BLaER1 treated with 17β-estradiol and CSF1 and Interleukin-3, amounts not matched to agents 10 nM and 100 nM (cell line): ENCODE data around the gene SART3.
"Not testable (repeated sequence)": the region's sequence is repeated elsewhere in the genome, so short reads cannot be mapped to it uniquely, and the experiment has no call there.

Source experiments
- H3K27ac ChIP-seq, 11 experiments: shearing (Covaris generic); formaldehyde crosslinking; 2 replicates each; pipeline ENCODE4 v1.8.1; 2022
- H3K27me3 ChIP-seq, 11 experiments: shearing (Covaris generic); formaldehyde crosslinking; 2 replicates each; pipeline ENCODE4 v1.8.1; 2022
- H3K36me3 ChIP-seq, 11 experiments: shearing (Covaris generic); formaldehyde crosslinking; 2 replicates each; pipeline ENCODE4 v1.8.1; 2022
- H3K4me1 ChIP-seq, 10 experiments: shearing (Covaris generic); formaldehyde crosslinking; 2 replicates each; pipeline ENCODE4 v1.8.1; 2022
- H3K4me2 ChIP-seq, 11 experiments: shearing (Covaris generic); formaldehyde crosslinking; 2 replicates each; pipeline ENCODE4 v1.8.1; 2022
- H3K4me3 ChIP-seq, 10 experiments: shearing (Covaris generic); formaldehyde crosslinking; 2 replicates each; pipeline ENCODE4 v1.8.1; 2022
- H3K9ac ChIP-seq, 11 experiments: shearing (Covaris generic); formaldehyde crosslinking; 2 replicates each; pipeline ENCODE4 v1.8.1; 2022
- H3K9me3 ChIP-seq, 11 experiments: shearing (Covaris generic); formaldehyde crosslinking; replicated peaks in 1 of 11; 2 replicates each; pipeline ENCODE4 v1.8.1; 2022
- H4K20me1 ChIP-seq, 11 experiments: shearing (Covaris generic); formaldehyde crosslinking; 2 replicates each; pipeline ENCODE4 v1.8.1; 2022
- Cebpa-rat ChIP-seq, 11 experiments: shearing (Covaris generic); IDR thresholded peaks; 2 replicates each; pipeline ENCODE4 v1.8.1; 2022

SART3 gene

DNA sequence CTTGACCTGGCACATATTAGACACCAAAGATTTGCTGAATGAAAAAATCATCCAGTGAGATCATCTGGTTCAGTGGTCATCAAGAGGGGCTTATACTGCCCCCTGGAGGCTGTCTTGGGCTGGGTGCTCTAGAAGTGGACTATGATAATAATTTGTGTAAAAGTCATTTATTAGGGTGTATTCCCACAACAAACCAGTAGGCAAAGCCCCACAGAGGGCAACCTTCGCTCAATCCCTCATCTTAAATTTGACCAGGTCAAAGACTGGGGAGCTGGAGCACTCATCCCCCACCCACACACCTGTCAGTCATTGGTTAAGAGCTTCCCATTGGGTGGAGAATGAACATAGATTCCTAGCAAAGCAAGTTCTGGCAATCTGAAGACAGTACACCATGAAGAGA is 65.9 kb downstream of the SART3 start:
- no peaks in the 10 kb centered on the region for H3K9me3 ChIP-seq
- no peak for TF ChIP-seq Cebpa-rat (IDR thresholded peaks at IDR 0.05)
- no peak overlapping the region for H3K27ac ChIP-seq
- no peaks in the 10 kb centered on the region for H3K36me3 ChIP-seq
- no peak overlapping the region for H3K9ac ChIP-seq
- H3K27me3 ChIP-seq, result no peaks in the 10 kb centered on the region
- no peaks in the 10 kb centered on the region for H3K4me1 ChIP-seq
- H3K4me3 ChIP-seq, result no peak overlapping the region
- H3K4me2 ChIP-seq, result no peak overlapping the region
- no peaks in the 10 kb centered on the region for H4K20me1 ChIP-seq

DNA sequence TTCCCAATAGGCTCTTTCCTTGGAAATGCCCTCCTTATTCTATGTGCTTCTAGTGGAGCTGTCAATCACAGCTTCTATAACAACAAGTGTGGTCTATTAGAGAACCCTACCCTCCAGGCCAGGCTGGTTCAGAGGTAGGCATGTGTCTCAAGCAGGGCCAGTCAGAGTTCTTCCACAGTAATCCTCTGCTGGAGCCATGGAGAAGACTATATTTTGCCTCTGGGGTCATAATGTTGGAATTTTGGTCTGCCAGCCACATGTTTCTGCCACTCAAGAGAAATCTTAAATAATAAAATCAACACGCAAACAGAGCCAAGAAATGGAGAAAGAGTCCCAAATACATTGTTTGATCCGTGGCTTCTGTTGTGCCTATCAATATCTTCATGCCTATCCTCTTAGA is 69.7 kb downstream of the SART3 start:
- TF ChIP-seq Cebpa-rat (IDR thresholded peaks at IDR 0.05), result no peak
- Histone ChIP-seq H3K4me3 (no peak overlapping the region), H3K27ac (no peak overlapping the region), H3K4me1 (no peaks in the 10 kb centered on the region), H3K4me2 (no peak overlapping the region), H3K9me3 (peaks cover 9 to 13% (median 10%) of the 10 kb centered on the region in 11 experiments; a peak in 21 of 22 replicates), H3K27me3 (no peaks in the 10 kb centered on the region), H3K36me3 (no peaks in the 10 kb centered on the region), H4K20me1 (no peaks in the 10 kb centered on the region), H3K9ac (no peak overlapping the region)

DNA sequence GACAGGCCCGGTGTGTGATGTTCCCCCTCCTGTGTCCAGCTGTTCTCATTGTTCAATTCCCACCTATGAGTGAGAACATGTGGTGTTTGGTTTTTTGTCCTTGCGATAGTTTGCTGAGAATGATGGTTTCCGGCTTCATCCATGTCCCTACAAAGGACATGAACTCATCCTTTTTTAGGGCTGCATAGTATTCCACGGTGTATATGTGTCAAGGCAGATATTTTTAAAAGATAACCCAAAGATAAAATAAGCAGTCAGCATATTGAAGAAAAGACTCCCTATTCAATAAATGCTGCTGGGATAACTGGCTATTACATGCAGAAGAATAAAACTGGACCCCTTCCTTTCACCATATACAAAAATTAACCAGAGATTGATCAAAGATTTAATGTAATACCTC is 73.9 kb downstream of the SART3 start:
- H3K4me2 ChIP-seq, H3K9ac ChIP-seq, H3K4me3 ChIP-seq, H3K4me1 ChIP-seq, H3K36me3 ChIP-seq, H3K27me3 ChIP-seq, H4K20me1 ChIP-seq, H3K27ac ChIP-seq: not testable (repeated sequence)
- peaks cover 9 to 17% (median 10%) of the 10 kb centered on the region in 11 experiments; a peak in 21 of 22 replicates for H3K9me3 ChIP-seq

DNA sequence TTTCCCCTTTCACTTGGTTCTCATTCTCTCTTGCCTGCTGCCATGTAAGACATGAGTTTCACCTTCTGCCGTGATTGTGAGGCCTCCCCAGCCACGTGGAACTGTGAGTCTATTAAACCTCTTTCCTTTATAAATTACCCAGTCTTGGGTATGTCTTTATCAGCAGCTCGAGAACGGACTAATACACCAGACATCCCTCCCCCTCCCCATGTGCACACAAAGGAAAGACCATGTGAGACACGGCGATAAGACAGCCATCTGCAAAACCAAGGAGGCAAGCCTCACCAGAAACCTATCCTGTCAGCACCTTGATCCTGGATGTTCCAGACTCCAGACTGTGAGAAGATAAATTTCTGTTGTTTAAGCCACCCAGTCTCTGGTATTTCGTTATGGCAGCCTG is 75.6 kb downstream of the SART3 start:
- H4K20me1 ChIP-seq, H3K27ac ChIP-seq, H3K4me2 ChIP-seq, H3K9ac ChIP-seq, H3K4me1 ChIP-seq, H3K4me3 ChIP-seq, H3K27me3 ChIP-seq, H3K36me3 ChIP-seq: not testable (repeated sequence)
- H3K9me3 ChIP-seq, result peaks cover 9 to 17% (median 10%) of the 10 kb centered on the region in 11 experiments; a peak in 21 of 22 replicates

DNA sequence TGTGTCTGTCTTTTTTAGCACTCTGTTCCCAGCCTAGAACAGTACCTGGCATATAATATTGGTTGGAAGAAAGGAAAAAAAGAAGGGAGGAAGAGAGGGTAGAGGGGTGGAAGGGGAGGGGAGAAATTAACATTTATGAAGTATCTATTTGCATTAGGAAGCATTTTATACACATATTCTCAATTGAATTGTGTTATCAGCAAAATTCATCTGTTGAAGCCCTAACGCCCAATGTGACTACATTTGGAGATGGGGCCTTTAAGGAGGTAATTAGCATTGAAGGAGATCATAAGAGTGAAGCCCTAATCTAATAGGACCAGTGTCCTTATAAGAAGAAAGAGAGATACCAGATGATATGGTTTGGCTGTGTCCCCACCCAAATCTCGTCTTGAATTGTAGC is 76.1 kb downstream of the SART3 start:
- Histone ChIP-seq H3K4me1 (0 out of 20 replicates have a peak, but pooled peaks cover 0 to 5% (median 0%) of the 10 kb centered on the region in 10 experiments), H3K9me3 (peaks cover 9 to 17% (median 10%) of the 10 kb centered on the region in 11 experiments; a peak in 21 of 22 replicates), H3K27ac (no peak overlapping the region), H3K4me3 (no peak overlapping the region), H4K20me1 (no peaks in the 10 kb centered on the region), H3K4me2 (no peak overlapping the region), H3K27me3 (no peaks in the 10 kb centered on the region), H3K36me3 (no peaks in the 10 kb centered on the region), H3K9ac (no peak overlapping the region)
- no peak for TF ChIP-seq Cebpa-rat (IDR thresholded peaks at IDR 0.05)

DNA sequence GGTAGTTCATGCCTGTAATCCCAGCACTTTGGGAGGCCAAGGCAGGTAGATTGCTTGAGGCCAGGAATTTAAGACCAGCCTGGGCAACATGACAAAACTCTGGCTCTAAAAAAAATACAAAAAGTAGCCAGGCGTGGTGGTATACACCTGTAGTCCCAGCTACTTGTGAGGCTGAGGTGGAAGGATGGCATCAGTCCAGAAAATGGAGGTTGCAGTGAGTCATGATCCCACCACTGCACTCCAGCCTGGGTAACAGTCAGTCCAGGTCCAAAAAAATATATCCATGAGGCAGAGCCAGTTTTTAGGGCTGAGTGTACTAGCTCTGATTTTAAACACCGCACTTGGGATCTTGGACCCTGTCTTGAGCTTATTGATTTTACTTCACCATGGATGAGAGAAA is 76.5 kb downstream of the SART3 start:
- Histone ChIP-seq H3K4me1 (0 out of 20 replicates have a peak, but pooled peaks cover 0 to 5% (median 0%) of the 10 kb centered on the region in 10 experiments), H3K4me2 (no peak overlapping the region), H3K27me3 (no peaks in the 10 kb centered on the region), H3K9me3 (peaks cover 9 to 17% (median 10%) of the 10 kb centered on the region in 11 experiments; a peak in 21 of 22 replicates), H3K27ac (no peak overlapping the region), H3K4me3 (no peak overlapping the region), H3K36me3 (no peaks in the 10 kb centered on the region), H4K20me1 (no peaks in the 10 kb centered on the region), H3K9ac (no peak overlapping the region)
- TF ChIP-seq Cebpa-rat (IDR thresholded peaks at IDR 0.05), result no peak

DNA sequence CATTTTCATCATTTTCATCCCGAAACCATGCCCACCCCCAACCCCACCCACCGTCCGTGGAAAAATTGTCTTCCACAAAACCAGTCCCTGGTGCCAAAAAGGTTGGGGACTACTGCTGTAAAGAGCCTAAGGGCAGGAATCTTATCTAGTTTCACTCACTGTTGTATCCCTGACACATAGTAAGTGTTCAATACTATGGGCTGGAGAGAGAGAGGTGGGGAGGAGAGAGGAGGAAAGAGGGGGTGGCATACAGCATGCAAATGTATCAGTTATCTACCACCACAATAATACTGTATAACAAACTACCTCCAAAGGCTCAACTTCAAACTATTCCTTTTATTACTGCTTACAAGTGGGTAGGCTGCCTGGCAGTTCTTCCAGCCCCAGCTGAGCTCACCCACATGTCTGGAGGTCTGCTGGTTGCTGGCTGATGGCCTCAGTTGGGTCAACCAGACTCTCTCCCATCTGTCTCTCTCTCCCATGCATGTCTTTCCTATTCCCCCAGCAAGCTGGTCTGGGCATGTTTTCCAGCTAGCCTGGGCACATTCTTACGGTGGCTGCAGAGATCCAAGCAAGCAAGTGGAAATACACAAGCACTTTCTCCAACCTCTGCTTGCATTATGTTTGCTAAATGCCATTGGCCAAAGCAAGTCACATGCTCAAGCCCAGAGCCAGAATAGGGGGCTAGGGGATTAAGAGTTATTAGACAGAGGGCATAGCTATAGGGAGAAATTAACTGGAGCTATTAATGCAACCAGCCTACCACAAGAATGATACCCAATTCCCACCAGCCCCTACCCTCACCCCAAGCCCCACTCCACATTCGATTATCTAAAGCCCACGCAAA is 77.5 kb downstream of the SART3 start:
- no peak overlapping the region for H3K4me3 ChIP-seq
- no peaks in the 10 kb centered on the region for H3K36me3 ChIP-seq
- no peak overlapping the region for H3K4me2 ChIP-seq
- peaks cover 9 to 17% (median 10%) of the 10 kb centered on the region in 11 experiments; a peak in 21 of 22 replicates for H3K9me3 ChIP-seq
- peaks cover 0 to 5% (median 0%) of the 10 kb centered on the region in 10 experiments; a peak in 1 of 20 replicates for H3K4me1 ChIP-seq
- H4K20me1 ChIP-seq, result no peaks in the 10 kb centered on the region
- no peak overlapping the region for H3K27ac ChIP-seq
- TF ChIP-seq Cebpa-rat (IDR thresholded peaks at IDR 0.05), result no peak
- no peak overlapping the region for H3K9ac ChIP-seq
- H3K27me3 ChIP-seq, result no peaks in the 10 kb centered on the region

DNA sequence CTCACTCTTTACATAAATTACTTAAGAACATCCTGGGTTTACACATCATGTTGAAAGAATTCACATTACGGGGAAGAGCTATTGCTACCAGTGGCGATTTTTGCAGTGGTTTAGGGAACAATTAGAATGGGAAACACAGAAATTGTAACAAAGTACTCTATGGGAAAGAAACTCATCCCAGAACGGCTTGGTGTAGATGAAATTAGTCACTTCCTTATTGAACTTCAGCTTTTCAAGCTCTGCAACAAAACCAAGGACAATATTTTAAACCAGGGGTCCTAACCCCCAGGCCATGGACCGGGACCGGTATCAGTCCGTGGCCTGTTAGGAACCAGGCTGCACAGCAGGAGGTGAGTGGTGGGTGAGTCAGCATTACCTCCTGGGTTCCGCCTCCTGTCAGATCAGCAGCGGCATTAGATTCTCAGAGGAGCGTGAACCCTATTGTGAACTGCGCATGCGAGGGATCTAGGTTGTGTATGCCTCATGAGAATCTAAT is 78.2 kb downstream of the SART3 start:
- H3K4me1 ChIP-seq, result peaks cover 0 to 5% (median 0%) of the 10 kb centered on the region in 10 experiments; a peak in 1 of 20 replicates
- H3K27me3 ChIP-seq, result no peaks in the 10 kb centered on the region
- TF ChIP-seq Cebpa-rat (IDR thresholded peaks at IDR 0.05), result no peak
- H3K9ac ChIP-seq, result no peak overlapping the region
- H3K9me3 ChIP-seq, result peaks cover 7 to 14% (median 8%) of the 10 kb centered on the region in 11 experiments; a peak in 21 of 22 replicates
- H3K36me3 ChIP-seq, result no peaks in the 10 kb centered on the region
- no peak overlapping the region for H3K4me3 ChIP-seq
- no peaks in the 10 kb centered on the region for H4K20me1 ChIP-seq
- H3K27ac ChIP-seq, result no peak overlapping the region
- no peak overlapping the region for H3K4me2 ChIP-seq

DNA sequence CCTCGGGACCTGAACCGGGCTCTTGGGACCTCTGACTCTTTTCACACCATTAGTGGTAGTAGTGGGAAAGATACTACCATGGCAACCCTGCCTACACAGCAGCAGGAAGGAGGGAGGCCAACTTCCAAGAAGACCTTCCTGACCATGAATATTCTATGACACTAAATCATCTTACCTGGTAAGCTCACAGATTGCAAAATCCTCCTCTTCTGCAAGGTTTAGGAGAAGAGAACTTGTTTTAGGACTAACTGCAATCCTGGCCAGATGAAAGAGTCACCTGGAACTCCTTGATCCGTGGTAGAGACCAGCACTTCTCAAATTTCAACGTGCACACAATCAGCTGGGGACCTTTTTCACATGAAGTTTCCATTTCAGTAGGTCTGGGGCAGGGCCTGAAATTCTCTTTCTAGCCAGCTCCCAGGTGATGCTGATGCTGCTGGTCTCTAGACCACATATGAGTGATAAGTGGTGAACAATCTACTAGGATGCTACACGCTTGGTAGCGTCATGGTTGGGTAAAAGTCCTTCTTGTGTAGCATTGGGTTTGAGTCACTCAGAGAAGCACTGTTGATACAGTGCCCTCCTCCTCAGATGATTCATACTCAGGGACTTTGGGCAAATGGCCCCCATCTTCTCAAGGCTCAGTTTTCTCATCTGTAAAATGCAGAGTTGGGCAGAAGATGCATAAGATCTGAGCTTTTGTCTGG is 81.5 kb downstream of the SART3 start:
- Histone ChIP-seq H3K27me3 (no peaks in the 10 kb centered on the region), H3K9me3 (no peaks in the 10 kb centered on the region), H3K36me3 (no peaks in the 10 kb centered on the region), H3K27ac (no peak overlapping the region), H3K9ac (no peak overlapping the region), H3K4me2 (no peak overlapping the region), H3K4me1 (peaks cover 0 to 5% (median 0%) of the 10 kb centered on the region in 10 experiments; a peak in 1 of 20 replicates), H3K4me3 (no peak overlapping the region), H4K20me1 (no peaks in the 10 kb centered on the region)
- no peak for TF ChIP-seq Cebpa-rat (IDR thresholded peaks at IDR 0.05)
